GM12864 (cell line): Measurements from ENCODE around the gene RUVBL2.

Experiments
- DNase-seq: peaks from one replicate; pipeline ENCODE4 v3.0.0-alpha.2; 2011; ENCODE audit warnings: low read depth
- H3K4me3 ChIP-seq: 2 replicates; pipeline ENCODE4 v1.5.1; 2011; ENCODE audit warnings: mild to moderate bottlenecking, low read depth, low read length, control low read depth
- TF ChIP-seq, protein P1 (sequence below): IDR thresholded peaks from 2 replicates; pipeline ENCODE4 v1.5.1; 2011; ENCODE audit warnings: low read depth, mild to moderate bottlenecking, moderate library complexity, low read length, control low read depth, inconsistent platforms; ENCODE audit errors: missing control alignments

RUVBL2 gene

GRCh38 chr19:48968179-48968661 lies 25.5 kb upstream of the RUVBL2 start:
- TF ChIP-seq, protein P1, sequence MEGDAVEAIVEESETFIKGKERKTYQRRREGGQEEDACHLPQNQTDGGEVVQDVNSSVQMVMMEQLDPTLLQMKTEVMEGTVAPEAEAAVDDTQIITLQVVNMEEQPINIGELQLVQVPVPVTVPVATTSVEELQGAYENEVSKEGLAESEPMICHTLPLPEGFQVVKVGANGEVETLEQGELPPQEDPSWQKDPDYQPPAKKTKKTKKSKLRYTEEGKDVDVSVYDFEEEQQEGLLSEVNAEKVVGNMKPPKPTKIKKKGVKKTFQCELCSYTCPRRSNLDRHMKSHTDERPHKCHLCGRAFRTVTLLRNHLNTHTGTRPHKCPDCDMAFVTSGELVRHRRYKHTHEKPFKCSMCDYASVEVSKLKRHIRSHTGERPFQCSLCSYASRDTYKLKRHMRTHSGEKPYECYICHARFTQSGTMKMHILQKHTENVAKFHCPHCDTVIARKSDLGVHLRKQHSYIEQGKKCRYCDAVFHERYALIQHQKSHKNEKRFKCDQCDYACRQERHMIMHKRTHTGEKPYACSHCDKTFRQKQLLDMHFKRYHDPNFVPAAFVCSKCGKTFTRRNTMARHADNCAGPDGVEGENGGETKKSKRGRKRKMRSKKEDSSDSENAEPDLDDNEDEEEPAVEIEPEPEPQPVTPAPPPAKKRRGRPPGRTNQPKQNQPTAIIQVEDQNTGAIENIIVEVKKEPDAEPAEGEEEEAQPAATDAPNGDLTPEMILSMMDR, result no peak
- no peak overlapping the region for H3K4me3 ChIP-seq
- no peak for DNase-seq

GRCh38 chr19:48968813-48969218 lies 24.9 kb upstream of the RUVBL2 start:
- DNase-seq, result no peak
- TF ChIP-seq, protein P1, result no peak
- H3K4me3 ChIP-seq, result no peak overlapping the region

DNA sequence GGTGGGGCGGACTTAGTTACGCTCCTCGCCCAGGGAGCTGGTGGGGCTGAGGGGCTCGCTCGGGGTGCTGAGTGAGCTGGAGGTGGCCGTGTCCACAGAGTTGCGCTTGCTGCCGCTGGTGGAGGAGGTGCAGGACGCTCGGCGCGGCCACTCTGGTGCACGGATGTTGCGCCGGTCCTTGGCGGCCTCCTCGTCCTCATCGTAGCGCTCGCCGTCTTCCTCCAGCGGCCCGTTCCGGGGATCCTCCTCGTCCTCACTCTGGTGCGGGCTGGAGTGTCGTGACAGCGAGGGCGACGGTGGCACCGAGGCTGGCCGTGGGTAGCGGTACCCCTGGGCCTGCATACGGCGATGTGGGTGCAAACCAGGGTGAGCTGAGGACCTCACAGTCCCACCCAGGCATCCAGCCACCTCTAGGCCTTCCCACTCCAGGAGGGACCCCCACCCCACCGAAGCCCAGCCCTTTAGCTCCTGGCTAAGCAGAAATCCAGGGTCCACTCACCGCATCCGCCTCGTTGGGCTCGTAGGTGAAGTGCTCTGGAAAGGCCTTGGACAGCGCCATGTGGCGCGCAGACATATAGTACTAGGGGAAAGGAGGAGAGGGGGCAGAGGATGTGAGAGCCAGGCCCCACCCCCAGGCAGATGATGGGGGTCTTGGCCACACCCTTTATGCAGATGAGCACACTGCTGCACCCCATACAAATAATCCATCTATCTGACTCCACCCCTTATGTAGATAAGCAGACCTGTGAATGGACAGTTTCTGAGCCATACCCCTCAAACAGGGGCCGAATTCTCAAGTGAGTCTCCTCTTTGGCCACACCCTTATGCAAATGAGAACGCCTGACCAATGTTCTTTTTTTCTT lies 24.2 kb upstream of the RUVBL2 start:
- H3K4me3 ChIP-seq, result no peak overlapping the region
- TF ChIP-seq, protein P1, result no peak
- DNase-seq, result no peak

- TF ChIP-seq, protein P1, result no peak
- DNase-seq, result no peak
- no peak overlapping the region for H3K4me3 ChIP-seq
Observed at GRCh38 chr19:48970139-48970766, 23.4 kb upstream of the RUVBL2 start.

DNA sequence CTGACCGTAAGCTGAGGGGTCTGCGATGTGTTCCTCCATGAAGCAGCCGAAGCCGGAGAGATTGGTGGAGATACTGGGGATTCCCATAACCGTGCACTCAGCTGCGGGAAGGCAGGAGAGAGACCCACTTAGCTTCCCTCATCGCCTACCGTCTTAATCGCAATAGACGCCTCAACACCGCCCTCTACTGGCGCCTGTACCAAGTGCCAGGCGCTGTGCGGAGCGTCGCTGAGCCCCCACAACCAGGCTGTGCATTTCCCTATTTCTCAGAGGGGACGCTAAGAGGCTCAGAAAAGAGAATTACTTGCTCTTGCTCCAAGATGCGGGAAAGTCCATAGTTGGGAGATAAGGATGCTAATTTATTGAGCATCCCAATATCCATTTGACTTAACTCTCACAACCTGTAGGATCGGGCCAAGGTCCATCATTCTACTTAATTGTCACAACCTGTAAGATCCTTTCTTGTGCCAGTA lies 22.7 kb upstream of the RUVBL2 start:
- no peak for DNase-seq
- TF ChIP-seq, protein P1, result peak; percentile 96
- no peak overlapping the region for H3K4me3 ChIP-seq

- TF ChIP-seq, protein P1, result no peak
- no peak overlapping the region for H3K4me3 ChIP-seq
- no peak for DNase-seq
Observed at GRCh38 chr19:48975947-48976847, 17.5 kb upstream of the RUVBL2 start.
